DMS153 treated with DMSO at 0.1 percent for 48 hours (cell line): ENCODE measurements around the gene LRIT3.
"Not testable (repeated sequence)": the region's sequence is repeated elsewhere in the genome, so short reads cannot be mapped to it uniquely, and the experiment has no call there.

Experiments
- DNase-seq: peaks from one replicate; lab custom pipeline; 2025; ENCODE audit not compliant: unreplicated experiment; lab: John Stamatoyannopoulos, UW

The LRIT3 gene

DNA sequence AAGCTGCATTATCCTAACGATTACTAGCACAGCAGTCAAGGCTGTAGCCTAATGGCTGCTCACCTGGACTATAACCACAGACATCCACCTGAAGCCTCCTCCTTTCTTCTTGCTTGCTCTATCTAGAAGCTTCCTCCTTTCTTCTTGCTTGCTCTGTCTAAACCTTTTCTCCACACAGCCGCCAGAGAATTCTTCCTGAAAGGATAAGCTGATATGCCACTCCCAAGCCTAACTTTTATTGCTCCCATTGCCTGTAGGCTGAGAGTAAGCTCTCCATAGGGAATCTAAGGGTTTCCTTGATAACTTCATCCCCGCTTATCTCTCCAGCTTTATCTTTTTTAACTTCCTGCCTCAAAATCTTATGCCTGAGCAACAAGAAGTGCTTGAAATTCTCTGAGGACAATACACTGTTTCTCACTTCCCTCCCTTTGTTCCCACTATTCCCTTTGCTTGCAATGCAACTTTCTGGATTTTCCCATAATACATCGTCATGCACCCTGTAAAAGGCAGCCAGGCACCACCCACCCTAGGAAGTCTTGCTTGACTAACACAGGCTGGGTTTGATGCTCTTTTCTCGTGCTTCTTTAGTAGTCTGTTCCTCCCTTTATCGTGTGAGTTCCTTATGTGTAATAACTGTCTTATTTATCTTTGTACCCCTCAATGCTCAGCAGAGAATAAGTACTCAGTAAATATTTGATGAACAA lies 1.4 kb upstream of the LRIT3 start:
- DNase-seq = no peak

DNA sequence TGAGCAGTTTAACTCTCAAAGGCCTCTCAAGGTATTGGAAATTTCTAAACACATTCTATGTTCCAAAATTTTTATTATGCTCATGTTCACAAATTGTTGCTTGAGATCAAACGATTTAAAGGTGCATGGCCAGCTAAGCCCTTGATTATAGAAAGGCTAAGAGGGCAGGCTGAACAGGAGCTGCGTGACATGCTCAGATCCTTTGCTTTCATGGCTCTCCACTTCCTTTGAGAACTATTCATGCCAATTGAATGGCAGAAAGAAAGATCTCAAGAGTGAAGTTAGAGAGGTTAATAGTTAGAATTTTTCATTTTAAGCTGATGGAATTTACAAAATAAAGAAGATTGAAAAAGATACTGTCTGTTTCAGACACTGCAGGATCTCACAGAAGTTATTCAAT lies 594 bp downstream of the LRIT3 start:
- DNase-seq = no peak

DNA sequence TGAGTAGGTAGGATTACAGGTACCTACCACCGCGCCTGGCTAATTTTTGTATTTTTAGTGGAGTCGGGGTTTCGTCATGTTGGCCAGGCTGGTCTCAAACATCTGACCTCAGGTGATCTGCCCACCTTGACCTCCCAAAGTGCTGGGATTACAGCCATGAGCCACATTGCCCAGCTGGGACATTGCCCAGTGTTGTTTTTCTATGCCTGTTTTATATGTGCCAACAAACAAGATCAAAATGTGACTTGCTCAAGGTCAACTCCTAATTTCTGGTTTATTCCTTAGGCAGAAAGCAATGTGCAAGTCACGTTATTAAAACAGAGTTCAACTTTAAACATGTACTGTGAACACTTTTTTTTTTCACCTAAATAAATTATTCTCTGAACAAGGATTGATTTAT lies 2.7 kb downstream of the LRIT3 start:
- no peak for DNase-seq

DNA sequence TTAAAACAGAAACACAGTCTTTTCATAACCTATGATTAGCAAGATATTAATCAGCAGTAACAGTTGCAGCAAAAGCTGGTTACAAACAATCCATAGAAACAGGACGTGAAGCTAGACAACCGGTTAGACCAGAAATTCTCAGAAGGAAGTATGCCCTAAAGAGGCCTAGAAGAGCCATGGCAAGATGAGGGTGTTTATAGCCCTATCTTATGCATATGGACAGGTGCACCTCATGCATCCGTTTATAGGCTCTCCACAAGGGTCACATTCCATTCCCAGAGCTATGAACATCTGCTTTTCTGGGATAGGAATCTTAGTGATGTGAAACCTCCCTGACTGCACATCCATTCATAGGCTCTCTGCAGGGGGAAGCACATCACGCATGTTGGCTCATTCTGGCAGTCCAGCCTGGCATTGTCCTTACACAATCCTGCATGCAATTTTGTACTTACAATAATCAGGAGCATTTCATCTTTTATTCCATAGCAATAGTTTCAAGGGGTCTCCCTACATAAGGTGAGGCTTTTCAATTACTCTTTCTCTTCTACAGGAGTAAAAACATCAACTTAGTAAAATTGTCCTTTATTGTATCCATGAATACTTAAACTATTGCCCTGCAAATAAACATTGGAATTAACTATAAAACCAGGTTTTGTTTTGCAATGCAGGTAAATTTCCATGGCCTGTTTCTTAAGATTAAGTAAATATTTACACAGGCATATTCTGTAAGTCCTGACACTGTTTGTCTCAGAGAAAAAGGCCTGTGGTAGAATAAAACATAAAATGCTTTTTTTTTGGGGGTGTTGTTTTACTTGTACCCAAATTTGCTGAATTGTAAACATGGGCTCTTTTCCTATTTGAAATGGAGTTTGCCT lies 11.8 kb downstream of the LRIT3 start:
- DNase-seq = not testable (repeated sequence)

DNA sequence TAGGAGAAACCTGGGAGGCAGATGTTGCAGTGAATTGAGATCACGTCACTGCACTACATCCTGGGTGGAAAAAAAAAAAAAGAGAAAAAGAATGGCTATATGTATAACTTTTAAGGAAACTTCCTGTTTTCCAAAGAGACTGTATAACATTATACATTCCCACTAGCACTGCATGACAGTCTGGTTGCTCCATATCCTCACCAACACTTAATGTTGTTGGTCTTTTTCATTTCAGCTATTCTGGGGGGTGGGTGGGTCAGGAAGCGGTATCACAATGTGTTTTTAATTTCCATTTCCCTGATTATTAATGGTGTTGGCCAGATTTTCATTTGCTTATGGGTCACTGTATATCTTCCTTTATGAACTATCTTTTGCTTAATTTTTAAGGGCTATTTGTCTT lies 13.4 kb downstream of the LRIT3 start:
- no peak for DNase-seq

DNA sequence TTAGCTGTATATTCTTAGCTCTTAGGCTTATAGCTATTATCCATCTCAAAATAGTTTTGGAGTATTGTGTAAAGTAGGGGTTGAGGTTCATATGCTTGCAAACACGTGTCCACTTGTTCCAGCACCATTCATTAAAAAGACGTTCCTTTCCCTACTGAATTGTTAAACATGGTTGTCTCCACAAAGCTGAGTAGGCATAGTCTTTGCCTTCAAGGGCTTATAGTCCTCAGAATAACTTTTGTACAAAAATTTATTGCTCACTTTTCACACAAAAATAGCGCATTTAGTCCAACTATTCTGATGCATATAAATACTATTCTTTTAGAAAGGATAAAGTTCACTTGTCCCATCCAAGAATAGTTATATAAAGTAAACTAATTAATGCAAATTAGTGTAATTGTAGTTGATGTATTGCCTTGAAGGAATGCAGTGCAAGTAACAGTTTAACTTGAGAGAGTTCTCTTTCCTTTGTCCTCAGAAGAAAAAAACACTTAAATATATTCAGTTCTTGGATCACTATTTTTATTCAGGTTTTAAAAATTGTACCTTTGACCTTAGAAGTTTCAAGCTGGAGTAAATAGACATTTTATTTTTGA lies 14.1 kb downstream of the LRIT3 start:
- DNase-seq = no peak

DNA sequence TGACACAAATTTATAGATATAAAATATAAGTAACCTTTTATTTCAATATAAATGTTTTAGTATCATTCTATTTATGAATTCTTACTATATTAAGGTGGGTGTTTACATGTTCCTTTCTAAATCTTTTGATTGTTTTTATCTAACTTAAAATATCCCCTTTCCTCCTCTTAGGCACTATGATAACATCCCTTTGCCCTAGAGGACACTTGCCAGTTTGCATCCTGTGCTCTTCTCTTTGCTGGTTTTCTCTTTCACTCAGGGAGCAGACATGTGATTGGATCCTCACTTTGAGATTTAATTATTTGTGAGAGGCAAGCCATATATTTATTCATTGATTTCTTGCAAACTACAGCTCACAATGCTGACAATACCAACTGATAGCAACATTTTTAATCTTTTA lies 16.2 kb downstream of the LRIT3 start:
- DNase-seq = no peak

DNA sequence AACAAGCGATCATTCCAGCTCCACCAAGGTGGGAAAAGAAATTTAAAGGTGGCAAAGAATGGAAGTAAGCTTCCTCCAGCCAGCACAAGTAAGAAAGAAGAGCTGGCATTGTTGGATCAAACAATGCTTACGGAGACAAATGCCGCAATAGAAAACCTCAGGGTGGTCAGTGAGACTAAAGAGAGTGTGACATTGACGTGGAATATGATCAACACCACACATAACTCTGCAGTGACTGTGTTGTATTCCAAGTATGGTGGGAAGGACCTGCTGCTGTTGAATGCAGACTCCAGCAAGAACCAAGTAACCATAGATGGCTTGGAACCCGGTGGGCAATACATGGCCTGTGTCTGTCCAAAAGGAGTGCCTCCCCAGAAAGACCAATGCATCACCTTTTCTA lies 22.2 kb downstream of the LRIT3 start:
- no peak for DNase-seq

DNA sequence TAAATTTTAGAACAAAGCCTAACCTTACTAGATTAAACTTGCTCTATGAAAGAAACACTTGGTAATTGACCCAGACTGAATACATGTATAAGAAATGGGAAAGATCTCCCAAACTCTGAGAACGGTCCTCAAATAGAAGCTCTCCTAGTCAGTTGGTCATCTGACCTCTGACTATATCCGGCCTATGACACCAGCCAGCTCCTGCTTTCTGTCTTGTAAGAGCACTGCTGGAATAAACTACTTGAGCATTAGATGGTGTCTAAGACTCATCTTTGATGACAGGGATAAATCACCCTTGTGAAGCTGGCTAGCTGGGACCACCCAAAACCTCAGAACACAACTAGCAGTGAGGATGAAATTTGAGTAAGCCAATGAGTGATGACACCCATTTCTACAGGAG lies 24.2 kb downstream of the LRIT3 start:
- DNase-seq = no peak

DNA sequence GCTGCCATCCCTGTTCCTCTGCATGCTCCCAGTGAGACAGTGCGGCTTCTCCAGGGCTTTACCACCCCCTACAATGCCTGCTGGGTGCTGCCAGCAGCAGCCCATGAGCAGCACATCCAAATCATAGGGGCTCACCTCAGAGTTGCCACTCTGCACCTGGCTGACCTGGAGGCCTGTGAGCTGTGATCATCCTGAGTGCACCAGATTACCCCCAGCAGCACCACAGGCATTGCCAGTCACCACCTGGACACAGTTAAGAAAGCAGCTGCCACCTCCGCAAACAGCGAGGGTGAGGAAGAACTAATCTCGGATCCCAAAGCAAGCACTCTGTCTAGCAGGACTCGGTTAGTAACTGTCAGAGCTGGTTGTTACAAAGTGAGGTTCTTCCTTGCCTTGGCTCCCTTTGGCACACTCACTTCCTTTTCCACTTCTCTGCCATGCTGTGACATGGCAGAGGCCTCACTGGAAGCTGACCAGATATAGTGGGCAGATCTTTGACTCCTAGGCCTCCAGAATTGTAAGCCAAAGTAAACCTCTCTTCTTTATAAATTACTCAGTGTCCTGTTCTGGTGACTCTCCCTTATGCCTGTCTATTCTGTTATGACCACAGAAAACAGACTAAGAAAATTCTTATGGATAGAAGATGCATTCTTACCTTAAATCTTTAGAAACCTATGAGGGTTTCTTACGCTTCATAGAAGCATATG lies 25.2 kb downstream of the LRIT3 start:
- DNase-seq = no peak

DNA sequence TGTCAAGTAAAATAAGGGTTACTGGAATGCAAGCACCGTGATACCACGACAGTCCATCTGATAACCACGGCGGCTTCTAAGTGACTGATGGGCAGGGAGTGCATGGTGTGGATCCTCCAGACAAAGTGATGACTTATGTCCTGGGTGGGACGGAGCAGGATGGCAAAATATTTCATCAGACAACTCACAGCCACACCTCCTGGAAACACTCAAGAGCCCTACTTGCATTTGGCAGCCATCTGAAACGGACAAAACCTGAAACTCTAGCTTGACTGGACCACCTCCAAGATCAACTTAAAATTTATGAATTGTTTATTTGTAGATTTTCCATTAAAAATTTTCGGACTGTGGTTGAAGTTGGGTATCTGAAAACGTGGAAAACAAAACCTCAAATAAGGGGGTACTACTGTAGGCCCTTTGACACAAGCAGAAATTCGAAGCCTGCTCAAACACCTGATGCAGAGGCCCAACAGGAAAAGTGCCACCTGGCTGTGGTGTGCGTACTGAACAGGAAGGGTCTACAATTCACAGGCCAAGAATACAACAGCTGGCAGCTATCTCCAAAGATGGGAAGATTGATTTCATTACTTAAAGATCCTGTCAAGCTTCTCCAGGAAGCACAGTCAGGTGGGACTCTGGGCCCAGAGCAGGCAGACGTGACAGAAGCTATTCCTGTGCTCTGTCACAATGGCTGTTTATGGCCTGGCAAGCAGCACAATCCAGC lies 26.0 kb downstream of the LRIT3 start:
- DNase-seq = no peak

DNA sequence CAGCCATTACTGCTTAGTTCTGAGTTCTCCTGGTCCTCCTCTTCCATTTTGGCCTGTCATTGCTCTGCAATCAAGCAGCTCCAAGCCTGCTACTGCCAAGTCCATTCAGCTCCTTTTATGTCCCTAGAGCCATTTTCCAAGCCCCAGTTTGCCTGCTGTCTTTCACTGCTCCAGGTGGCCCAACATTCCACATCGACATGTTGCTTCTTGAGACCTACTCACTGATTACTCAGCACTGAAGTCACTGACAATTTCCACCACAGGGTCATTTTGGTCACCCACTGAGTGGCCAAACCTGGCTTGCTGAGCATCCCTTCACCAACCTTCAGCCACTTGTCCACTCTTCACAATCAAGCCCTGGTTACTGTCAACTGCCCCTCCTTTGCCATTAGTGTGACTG lies 27.2 kb downstream of the LRIT3 start:
- no peak for DNase-seq

DNA sequence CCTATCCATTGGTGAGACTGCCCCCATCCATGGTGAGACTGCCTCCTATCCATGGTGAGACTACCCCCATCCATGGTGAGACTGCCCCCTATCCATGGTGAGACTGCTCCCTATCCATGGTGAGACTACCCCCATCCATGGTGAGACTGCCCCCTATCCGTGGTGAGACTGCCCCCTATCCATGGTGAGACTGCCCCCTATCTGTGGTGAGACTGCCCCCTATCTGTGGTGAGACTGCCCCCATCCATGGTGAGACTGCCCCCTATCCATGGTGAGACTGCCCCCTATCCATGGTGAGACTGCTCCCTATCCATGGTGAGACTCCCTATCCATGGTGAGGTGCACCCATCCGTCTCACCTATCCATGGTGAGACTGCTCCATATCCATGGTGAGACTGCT lies 27.6 kb downstream of the LRIT3 start:
- not testable (repeated sequence) for DNase-seq

DNA sequence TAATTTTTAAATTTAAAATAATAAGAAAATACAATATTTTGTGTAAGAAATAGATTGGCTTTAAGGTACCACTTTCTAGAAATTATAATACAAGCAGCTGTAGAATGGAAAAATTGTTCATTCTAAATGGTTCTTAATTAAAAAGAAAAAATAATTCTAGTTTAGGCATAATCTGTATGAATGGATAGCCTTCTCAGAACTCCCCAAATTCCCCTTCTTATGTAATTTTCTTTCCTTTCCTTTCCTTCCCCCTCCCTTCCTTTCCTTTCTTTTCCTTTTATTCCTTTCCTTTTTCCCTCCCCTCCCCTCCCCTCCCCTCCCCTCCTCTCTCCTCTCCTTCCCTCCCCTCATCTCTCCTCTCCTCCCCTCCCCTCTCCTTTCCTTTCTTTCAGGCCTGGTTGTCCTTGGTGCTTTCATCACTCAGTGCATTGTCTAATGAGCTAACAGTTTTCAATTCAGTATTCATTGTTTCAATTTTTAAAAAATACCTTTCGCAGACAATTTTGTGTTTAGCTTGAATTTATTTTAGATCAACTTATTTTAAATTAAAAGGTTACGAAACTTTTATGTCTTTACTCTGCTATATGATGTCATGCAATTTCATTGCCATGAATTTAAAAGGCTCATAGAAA lies 28.8 kb downstream of the LRIT3 start:
- no peak for DNase-seq

DNA sequence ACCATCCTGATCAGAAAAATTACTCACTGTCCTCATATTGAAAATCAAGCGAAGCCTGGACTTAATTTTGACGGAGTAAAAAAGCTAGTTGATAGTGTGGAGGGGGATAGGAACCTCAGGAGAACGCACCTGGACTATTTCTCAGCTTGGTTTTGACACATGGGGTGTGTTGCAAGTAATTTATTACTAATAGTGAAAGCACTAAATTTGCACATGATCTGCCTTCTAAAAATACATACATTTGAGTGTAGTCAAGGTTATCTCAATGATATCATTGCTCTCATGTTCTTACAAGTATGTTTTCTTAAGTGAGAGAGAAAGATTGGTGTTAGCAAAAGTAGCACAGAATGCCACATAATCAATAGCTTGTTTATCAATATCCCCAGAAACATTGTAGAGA lies 29.5 kb downstream of the LRIT3 start:
- no peak for DNase-seq

DNA sequence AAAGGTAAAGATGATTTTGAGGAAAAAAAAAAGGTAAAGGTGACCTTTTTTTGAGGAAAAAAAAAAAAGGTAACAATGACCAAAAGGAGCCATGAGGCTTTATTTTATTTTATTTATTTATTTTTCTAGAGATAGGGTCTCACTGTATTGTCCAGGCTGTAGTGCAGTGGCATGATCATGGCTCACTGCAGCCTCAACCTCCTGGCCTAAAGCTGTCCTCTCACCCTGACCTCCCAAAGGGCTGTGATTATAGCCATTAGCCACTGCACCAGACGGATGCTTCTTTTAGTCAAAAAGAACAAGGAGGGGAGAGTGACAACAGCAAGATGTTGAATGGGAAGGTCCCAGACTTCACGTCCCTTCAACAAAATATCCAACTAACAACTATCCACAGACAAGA lies 30.4 kb downstream of the LRIT3 start:
- no peak for DNase-seq

DNA sequence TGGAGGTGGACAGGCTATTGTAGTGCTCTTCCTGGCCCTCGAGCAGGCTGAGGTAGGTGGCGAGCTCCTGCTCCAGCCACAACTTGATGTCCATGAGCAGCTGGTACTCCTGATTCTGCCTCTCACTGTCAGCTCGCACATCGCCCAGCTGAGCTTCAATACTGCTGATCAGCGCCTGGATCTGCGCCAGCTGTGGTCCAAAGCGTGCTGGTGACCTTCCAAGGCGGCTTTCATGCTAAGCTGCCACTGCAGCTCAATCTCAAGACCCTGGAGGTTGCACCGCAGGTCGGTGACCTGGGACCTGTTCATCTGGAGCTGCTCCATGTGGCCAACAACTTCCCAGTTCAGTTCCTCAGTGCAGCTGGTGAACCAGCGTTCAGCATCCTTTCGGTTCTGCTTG lies 31.2 kb downstream of the LRIT3 start:
- no peak for DNase-seq

DNA sequence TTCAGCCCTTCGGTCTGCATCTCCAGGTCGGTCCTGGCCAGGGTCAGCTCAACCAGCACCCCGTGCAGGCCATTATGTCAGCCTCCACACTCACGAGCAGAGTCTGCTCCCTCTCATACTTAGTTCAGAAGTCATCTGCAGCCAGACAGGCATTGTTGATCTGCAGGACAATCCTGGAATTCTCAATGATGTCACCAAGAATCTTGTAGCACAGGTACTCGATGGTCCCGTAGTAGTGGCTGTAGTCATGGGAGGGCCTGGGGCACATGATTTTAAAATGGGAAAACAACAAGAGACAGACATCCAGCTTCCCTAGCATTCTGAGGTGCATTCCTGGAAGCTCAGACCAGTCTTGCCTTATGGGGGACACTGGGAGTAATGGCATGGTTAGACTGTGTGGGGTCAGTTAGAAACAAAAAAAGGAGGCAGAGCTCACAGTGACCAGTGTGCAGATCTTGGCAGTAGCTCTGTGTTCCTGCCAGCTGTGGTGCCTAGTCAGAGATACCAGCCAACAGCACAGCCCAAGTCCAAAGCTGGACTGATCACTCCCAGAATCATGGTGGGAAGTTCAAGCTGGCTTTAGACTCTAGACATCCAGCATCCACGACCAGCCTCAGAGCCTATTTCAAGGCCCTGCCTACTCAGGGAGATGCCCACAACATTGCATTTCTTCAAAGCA lies 31.9 kb downstream of the LRIT3 start:
- no peak for DNase-seq

DNA sequence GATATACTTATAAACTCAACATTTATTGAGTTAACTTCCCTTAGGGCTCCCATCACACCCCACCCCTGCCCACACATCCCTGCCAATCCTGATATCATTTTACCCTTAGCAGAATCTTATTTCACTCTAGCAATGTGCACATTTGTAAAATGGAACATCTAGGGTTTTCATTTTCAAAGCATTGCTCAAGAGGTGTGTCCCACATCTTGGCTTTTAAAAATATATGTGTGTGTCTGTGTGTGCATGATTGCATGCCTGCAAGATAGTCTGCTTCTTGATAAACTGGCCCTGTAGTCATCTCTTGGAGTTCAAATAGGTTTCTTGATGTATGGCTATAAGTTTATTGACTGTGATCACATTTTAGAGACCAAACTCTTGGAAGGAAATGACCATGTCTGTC lies 38.4 kb downstream of the LRIT3 start:
- no peak for DNase-seq

DNA sequence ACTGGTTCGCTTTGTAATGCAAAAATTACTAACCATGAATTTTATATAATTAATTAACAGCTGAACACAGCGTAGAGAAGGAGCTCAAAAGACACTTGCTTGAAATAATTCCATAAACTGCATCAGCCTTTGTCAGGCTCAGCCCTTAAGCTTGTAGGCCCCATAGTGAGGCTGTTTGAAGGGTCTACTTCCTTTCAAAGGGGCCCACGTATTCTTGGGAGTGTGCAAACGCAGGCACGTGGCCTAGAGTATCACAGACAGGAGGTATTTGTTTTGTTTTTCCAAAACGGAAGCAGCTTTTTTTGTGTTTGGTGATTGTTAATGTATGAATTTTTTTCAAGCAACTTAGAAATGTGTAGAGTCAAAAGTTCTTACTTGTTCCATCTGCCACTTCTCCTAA lies 39.2 kb downstream of the LRIT3 start:
- DNase-seq = no peak
